CD4-positive, alpha-beta T cell treated with Interleukin-15 for 1 hour (primary cell): ENCODE measurements around the gene ITIH5.
"Not testable (repeated sequence)": the region's sequence is repeated elsewhere in the genome, so short reads cannot be mapped to it uniquely, and the experiment has no call there.

Experiments used
- DNase-seq: peaks from one replicate; pipeline ENCODE4 v3.0.0-alpha.2; 2020

The ITIH5 gene

DNA sequence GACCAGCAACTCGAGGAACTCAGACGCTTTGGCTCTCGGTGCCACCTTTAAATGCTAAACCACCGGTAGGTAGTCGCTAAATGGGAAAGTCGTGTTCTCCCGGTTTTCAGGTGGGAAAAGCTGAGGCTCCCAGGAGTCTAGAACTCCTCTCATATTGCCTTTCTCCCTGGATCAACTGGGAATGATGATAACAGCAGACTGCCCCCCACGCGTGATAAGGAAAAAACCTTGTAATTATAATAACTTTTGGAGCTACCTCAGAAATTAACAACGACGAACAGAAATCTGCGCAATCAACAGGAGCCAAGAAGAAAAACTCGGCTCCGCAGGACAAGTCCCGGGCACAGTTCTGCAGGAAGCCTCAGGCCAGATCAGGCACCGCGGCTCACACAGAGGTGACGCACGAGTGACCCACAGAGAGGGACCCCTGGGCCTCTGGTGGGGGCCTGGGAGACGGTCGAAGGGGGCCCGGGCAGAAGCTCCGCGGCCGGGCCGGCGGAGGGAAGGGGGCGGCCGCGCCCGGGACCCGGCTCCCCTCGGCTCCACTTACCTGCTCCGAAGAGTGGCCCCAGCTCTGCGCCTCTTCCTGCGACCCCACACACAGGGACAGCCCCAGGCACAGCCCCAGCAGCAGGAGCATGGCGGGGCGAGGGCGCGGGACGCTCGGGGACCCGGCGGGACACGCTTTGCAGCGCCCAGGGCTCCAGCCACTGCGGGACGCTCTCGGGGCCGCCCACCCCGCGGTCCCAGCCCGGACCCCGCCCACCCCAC is at the start of gene ITIH5:
Gene ITIH5, minus strand, starts transcription at position 714 of the 771 bp plus-strand sequence. Its CDS starts 74 bp downstream, at position 640.
- no peak for DNase-seq

DNA sequence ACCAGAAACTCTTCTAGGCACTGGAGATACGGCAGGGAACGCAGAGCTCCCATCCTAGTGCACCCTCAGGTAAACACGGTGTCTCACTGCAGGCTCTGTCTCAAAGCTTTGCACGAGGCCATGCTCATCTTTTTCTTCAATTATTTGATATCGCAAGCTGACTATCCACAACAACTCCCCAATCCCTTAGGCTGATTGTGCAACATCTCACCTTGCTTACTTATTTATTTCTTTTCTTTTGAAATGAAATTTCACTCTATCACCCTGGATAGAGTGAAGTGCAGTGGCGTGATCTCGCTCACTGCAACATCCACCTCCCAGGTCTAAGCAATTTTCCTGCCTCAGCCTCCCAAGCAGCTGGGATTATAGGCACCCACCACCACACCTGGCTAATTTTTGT is 48.7 kb upstream of the ITIH5 start:
- DNase-seq: no peak

DNA sequence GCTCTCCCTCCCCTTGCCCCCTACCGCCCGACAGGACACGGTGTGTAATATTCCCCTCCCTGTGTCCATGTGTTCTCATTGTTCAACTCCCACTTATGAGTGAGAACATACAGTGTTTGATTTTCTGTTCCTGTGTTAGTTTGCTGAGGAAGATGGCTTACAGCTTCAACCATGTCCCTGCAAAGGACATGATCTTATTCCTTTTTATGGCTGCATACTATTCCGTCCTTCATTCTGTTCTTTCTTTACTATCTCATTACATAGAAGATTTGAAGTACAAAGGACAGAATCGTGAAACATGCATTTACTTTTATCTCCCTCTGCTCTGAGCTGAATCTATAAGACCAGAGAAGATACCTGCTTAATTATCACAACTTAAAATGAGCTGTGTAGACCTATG is 44.3 kb upstream of the ITIH5 start:
- DNase-seq: not testable (repeated sequence)

DNA sequence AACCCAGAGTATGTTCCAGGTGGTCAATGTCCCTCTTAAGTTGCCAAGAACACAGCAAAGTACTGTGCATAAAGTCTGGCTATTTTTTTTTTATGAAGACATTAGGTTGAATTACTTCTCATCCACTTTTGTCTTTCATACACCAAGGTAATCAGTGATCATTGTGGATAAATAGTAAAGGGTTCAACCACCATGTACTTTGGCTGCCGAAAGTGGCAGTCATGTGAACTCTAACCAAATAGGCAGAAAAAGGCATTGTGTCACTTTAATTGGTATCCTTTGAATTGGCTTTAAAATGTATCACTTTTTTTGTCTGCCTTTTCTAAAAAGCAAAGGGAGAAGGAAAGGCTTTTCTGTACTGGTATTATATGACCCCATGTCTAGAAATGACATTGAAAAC is 43.7 kb upstream of the ITIH5 start:
- no peak for DNase-seq

DNA sequence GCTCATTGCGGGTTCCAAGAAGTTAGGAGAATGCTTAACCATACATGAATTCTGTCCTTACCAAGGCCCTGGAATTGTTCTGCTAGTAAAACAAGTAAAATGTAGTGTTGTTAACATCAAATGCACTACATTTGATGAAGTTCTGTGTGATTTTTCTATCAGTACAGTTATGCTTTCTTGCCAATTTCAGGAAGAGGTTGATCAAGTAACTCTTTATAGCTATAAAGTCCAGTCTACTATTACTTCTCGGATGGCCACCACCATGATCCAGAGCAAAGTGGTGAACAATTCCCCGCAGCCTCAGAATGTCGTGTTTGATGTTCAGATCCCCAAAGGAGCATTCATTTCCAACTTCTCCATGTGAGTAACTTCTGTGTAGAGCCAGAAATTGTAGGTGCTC is 42.1 kb upstream of the ITIH5 start:
- DNase-seq: no peak

DNA sequence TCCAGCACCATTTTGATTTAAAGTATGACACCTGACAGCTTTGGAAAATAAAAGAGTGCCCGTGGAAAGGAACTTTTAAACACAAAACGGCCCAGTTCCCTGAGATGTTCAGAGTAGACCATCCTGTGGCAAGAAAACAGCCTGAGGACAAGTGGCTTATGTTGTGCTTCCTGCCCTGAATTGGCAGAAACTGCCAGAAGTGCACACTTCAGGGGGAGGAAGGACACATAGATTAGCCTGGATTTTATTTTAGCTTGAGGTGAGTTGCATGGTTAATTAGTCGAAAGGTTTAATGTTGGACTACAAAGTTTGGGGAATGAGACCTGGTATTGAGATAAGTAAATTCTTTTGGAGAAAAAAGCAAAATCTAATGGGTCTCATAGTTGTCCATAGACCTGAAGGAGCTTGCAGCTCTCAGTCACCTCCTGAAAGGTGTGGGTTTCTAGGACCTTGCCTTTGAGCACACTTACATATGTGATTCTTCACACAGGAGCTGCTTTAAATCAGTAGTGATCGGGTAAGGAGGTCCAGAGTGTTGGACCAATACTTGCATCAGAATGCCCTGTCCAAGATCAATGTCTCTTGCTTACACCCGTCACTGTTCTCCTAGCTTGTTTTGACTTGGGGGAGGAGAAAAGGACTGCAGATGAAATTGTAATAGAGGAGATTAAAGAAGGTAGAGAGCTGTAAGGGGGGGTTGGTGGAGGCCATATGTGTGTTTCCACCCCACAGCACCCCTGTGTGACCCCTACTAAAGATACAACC is 41.3 kb upstream of the ITIH5 start:
- DNase-seq: no peak

DNA sequence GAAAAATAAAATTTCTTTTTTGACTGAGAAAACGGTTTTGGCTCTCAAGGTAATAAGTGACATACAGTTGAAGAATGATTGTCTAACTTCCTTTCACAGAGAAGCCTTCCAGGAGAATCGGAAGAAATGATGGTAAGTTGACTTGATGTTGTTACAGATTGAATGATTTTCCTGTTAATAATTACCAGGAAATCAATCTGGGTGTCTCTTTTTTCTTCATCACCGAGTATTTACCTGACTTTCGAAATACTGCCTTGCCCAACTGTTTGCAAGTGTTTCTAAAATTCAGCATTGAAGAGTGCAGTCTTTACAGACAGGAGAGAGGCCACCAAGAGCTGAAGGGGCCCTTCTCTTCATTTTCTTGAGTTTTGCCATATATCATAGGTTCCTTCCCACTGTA is 40.3 kb upstream of the ITIH5 start:
- DNase-seq: no peak

DNA sequence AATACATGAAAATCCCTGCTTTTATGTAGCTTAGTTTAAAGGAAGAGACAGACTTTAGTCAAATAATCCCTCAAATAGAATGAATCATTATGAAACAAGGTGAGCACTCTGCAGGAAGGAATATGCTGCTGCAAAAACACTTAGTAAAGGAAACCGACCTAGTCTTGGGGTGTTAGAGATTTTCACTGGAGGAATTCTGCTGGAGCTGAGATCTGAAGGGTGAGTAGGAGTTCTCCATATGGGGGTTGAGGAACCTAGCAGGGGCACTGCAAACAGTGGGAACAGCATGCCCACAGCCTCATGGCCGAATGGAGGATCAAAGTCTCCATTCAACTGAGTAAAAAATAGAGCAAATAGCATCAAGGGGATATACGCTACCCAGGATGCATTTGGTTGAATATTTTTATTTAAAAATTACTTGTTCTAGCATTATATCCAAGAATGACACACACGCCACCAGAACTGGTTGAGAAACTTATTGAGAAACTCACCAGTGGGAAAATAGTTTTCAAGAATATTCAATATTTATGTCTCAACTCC is 39.8 kb upstream of the ITIH5 start:
- DNase-seq: no peak

DNA sequence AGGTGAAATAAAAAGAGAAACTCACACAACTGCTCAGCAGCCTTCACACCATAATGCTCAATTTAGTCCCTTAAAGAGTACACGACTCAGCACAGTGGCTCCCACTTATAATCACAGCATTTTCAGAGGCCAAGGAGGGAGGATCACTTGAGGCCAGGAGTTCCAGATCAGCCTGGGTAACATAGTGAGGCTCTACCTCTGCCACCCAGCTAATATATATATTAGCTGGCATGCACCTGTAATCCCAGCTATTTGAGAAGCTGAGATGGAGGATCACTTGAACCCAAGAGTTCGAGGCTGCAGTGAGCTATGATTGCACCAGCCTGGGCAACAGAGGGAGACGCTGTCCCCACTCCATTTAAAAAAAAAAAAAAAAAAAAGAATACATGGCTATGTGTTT is 38.6 kb upstream of the ITIH5 start:
- no peak for DNase-seq

DNA sequence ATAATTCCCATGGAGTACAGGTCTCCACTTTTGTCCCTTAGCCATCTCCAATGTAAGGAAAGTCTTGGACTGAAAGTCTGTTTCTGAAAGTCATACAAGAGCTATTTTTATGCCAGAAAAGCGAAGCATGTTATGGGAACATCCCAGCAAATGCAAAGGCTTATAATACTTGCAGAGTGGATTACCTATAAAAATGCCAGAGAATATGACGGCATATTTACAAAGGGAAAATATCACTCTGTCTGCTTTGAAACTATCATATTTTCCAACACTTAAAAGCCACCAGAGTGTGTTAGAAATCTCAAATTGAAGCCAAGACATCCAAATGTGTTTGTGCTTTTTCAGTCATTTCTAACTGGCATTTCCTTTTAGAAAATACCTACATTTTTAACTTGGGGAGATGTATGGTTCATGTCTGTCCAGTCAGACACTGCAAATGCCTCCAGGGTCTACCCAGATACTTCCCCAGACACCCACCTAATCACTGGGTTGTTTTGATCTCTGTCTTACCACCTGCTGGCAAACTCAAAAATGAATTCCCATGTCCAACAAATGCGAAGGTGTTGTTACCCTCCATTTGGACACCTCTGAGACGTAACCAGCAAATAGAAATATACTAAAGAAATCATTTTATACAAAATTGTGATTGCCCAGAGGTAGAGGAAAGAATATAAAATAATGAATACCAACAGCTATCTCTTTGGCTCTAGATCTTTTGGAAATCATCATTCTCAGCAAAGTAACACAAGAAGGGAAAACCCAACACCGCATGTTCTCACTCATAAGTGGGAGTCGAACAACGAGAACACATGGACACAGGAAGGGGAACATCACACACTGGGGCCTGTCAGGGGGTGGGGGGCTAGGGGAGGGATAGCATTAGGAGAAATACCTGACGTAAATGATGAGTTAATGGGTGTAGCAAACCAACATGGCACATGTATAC is 37.6 kb upstream of the ITIH5 start:
- DNase-seq: no peak

DNA sequence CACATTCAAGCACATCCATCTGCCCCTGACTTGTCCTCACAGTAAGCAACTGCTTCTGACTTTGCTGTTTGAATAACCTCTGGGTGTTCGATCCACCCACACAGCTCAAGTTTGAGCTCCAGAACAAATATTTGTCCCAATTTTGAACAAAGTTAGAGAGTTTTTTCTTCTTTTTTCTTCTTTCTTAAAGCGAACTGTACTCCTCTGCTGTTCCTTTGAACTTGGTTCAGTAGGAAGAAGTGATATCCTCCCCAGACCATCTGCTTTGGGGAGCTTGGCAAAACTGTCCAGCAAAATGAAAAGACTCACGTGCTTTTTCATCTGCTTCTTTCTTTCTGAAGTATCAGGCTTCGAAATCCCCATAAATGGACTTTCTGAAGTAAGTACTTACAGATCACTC is 36.4 kb upstream of the ITIH5 start, which contains the start of gene ITIH2:
Gene ITIH2, plus strand, starts transcription at position 177 of the 400 bp plus-strand sequence. Its CDS starts 119 bp downstream, at position 296.
- no peak for DNase-seq

DNA sequence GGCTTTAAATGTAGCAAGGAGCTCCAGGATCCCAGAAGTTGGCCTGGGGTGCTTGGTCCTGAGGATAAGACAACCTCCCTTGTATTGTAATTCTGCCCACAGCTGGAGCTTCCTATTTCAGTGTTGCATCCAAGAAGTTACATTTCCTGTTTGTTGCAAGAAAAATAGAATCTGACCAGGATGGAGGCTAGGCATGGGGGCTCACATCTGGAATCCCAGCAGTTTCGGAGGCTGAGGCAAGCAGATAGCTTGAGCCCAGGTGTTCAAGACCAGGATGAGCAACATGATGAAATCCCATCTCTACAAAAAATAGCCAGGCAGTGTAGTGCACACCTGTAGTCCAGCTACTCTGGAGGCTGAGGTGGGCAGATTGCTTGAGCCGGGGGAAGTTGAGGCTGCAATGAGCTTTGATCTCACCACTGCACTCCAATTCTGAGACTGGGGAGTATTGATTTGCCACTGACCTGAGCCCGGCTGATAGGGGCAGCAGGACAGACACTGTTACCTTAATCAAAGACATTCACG is 35.6 kb upstream of the ITIH5 start:
- no peak for DNase-seq

DNA sequence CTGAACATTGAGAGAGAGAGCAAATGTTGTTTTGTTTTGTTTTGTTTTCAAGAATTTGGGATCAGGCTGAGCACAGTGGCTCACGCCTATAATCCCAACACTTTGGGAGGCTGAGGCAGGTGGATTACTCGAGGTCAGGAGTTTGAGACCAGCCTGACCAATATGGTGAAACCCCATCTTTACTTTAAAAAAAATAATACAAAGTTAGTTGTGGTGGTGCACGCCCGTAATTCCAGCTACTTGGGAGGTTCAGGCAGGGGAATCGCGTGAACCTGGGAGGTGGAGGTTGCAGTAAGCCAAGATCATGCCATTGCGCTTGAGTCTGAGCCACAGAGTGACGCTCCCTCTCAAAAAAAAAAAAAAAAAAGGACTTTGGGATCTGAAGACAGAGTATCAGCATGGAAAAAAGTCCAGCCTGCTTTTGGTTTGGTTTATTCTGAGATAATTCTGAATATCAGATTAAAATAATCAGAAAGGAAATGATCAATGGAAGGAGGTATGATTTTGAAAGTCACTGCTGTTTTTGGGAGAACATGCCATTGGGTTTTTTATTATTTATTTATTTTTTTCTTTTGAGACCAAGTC is 34.5 kb upstream of the ITIH5 start:
- no peak for DNase-seq

DNA sequence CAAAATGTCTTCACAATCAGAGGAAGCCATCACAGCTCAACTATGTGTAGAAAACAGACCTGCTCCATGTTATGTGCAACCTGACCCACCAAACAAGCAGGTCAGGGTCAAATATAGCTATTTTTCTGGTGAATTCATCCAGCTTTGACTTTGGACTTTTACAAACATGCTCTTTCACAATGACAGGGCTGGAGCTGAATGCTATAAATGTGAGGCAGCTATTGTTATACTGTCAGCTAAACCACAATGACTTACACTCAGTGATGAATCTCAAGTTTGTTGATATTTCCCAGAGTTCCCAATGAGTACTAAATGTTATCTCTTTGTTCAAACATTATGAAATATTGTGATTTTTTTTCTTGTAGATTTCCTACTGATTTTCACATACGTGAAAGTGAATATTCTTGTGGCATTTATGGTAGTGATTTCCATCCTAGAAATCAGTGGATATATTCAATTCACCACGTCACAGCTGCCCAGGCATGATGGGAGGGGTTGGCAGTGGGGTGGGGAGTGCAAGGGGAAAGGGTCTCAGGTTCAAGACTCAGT is 33.9 kb upstream of the ITIH5 start:
- no peak for DNase-seq

DNA sequence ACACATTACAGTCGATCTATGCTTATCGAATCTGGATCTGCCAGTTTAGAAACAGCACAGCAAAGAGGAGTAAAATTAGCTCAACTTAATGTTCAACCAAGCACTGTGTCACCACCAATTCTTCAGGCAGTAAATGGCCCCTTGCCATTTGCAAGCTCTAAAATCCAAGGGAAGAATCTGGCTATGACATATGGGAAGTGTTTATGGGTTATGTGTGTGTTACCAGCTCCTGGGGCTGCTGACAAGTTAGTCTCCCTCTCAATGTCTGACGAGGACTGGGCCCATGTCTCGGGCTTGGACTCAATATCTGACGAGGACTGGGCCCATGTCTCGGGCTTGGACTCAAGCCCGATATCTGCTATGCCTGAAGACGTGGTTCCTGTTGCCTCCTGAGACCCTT is 30.7 kb upstream of the ITIH5 start:
- no peak for DNase-seq

DNA sequence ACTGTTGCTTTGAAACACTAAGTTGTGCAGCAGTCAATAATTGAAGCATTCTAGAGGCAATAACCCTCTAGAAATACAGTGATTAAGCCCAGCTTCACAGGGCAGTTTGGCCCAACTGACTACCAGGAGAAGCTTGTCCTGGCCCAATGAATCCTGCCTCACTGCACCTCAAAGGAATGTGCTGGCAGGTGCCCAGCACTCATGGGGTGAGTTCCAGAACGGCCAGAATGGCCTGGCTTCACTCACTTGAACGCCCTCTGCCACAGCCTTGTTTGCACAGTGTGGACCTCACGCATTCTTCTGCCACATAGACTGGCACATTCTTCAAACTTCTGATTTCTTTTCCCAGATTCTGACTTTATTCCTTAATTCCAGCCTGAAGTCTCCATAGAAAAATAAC is 29.8 kb upstream of the ITIH5 start:
- DNase-seq: no peak

DNA sequence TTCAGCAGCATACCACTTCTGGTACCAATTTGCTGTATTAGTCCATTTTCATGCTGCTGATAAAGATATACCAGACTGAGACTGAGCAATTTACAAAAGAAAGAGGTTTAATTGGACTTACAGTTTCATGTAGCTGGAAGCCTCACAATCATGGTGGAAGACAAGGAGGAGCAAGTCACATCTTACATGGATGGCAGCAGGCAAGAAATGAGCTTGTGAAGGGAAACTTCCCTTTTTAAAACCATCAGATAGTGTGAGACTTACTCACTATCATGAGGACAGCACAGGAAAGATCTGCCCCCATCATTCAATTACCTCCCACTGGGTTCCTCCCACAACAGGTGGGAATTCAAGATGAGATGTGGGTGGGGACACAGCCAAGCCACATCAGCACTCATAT is 26.4 kb upstream of the ITIH5 start:
- not testable (repeated sequence) for DNase-seq

DNA sequence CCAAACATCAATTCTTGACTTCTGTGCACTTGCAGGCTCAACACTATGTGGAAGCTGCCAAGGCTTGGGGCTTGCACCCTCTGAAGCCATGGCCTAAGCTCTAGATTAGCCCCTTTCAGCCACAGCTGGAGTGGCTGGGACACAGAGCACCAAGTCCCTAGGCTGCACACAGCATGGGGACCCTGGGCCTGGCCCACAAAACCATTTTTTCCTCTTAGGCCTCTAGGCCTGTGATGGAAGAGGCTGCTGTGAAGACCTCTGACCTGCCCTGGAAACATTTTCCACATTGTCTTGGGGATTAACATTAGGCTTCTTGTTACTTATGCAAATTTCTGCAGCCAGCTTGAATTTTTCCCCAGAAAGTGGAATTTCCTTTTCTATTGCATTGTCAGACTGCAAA is 25.6 kb upstream of the ITIH5 start:
- not testable (repeated sequence) for DNase-seq

DNA sequence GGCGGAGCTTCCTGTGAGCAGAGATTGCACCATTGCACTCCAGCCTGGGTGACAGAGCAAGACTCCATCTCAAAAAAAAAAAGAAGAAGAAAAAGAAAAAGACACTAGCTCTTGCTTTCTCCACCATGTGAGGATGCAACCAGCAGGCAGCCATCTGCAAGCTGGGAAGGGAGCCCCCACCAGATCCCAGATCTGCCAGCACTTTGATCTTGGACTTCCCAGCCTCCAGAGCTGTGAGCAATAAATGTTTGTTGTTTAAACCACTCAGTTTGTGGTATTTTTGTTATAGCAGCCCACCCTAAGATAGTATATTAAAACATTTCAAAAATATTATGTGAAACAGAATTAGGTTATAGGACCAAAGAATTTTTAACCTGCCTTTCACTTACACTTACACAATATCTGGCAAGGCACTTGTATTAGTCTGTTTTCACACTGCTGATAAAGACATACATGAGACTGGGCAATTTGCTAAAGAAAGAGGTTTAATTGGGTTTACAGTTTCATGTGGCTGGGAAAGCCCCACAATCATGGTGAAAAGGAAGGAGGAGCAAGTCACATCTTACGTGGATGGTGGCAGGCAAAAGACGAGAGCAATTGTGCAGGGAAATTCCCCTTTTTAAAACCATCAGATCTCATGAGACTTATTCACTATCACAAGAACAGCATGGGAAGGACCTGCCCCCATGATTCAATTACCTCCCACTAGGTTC is 24.3 kb upstream of the ITIH5 start:
- not testable (repeated sequence) for DNase-seq

DNA sequence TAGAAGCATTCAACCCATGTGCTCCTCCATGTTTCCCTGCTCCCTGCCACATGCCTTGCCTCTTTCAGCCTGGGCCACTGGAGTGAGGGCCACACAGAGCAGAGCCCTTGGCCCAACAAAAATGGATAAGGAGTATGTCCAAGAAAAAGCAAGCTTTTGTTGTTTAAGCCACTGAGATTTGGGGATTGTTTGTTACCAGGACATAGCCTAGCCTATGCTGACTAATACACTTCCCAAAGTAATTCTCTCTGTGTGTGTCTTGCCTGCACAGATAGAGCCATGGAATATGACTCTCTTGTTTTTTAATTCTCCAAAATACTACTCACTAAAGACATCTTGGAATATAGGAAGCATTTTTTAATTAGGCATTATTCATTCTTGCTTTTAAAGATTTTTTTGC is 22.8 kb upstream of the ITIH5 start:
- DNase-seq: no peak

DNA sequence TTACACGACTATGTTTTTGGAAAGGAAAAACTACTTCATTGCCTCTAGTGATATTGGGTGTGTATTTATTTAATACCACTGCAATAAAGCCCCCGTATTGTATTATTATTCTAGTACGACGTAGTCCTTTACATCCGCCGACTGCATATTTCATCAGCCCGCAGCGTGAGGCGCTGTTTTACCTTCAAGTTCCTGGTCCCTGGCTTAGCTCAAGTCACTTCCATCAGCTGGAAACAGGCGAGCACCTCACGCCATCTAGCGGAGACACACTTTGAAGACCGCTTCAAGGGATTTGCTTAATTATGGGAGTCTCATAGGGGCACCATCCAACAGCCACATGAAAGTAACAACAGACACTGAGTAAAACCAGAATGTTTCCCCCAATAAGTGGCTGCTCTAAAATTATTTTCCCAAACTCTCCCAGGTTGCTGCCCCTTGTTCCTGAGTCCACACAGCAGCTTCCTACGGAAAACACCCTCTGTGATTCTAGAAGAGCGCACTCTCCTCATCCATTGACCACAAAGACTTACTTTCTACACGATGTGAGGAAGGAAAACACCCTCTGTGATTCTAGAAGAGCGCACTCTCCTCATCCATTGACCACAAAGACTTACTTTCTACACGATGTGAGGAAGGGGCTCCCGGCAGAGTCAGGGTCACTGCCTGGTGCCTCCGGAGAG is 20.6 kb upstream of the ITIH5 start:
- peak; percentile 79 for DNase-seq
